ENCODE data around the gene ALMS1. TPM values are rescaled to one million over a fixed set of nuclear protein-coding genes. Genes with fewer than 3 reads are reported as not detected.

Gene ALMS1
- total RNA-seq, 1 donor from 2014 or later = 12.8 TPM

DNA sequence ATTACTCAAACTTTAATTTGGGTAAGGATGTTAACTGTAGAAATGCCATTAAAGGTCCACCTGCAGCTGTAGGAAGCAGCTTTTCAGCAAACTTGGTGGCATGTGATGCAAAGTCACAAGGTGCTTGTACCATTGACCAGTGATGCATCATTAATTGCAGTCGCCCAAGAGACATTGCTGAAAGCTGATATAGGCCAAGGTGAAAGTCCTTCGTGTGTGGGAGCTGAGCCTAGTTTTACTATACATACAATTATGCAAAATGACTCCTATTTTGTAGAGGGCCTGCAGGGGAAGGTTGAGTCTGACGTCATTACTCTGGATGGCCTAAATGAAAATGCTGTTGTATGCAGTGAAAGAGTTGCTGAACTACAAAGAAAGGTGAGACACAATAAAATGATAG is 40.5 kb downstream of the ALMS1 start:
- Histone ChIP-seq H3K9me3 (no peaks in the 10 kb centered on the region), H3K4me3 (no peak overlapping the region), H3K27ac (no peak overlapping the region), H3K36me3 (peaks cover 0 to 10% of the 10 kb centered on the region in 2 donors), H3K27me3 (no peaks in the 10 kb centered on the region), H3K4me1 (no peaks in the 10 kb centered on the region)
- intact Hi-C loops (cut with DNase I) = no loop called here
- no peak for DNase-seq (ENCODE audit: low spot score in 2 of 2)
- TF ChIP-seq, protein P1, sequence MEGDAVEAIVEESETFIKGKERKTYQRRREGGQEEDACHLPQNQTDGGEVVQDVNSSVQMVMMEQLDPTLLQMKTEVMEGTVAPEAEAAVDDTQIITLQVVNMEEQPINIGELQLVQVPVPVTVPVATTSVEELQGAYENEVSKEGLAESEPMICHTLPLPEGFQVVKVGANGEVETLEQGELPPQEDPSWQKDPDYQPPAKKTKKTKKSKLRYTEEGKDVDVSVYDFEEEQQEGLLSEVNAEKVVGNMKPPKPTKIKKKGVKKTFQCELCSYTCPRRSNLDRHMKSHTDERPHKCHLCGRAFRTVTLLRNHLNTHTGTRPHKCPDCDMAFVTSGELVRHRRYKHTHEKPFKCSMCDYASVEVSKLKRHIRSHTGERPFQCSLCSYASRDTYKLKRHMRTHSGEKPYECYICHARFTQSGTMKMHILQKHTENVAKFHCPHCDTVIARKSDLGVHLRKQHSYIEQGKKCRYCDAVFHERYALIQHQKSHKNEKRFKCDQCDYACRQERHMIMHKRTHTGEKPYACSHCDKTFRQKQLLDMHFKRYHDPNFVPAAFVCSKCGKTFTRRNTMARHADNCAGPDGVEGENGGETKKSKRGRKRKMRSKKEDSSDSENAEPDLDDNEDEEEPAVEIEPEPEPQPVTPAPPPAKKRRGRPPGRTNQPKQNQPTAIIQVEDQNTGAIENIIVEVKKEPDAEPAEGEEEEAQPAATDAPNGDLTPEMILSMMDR (IDR thresholded peaks at IDR 0.05) = no peak

- Histone ChIP-seq H3K9me3 (peaks cover 0 to 26% of the 10 kb centered on the region in 2 donors), H3K4me1 (no peaks in the 10 kb centered on the region), H3K27me3 (no peaks in the 10 kb centered on the region), H3K36me3 (peaks cover 28 to 74% of the 10 kb centered on the region in 2 donors), H3K4me3 (no peak overlapping the region), H3K27ac (no peak overlapping the region)
- TF ChIP-seq, protein P1 (IDR thresholded peaks at IDR 0.05) = no peak
- intact Hi-C loops (cut with DNase I) = no loop called here
- DNase-seq (ENCODE audit: low spot score in 2 of 2) = no peak
Observed at GRCh38 chr2:73436019-73436418, 50.4 kb downstream of the ALMS1 start.

DNA sequence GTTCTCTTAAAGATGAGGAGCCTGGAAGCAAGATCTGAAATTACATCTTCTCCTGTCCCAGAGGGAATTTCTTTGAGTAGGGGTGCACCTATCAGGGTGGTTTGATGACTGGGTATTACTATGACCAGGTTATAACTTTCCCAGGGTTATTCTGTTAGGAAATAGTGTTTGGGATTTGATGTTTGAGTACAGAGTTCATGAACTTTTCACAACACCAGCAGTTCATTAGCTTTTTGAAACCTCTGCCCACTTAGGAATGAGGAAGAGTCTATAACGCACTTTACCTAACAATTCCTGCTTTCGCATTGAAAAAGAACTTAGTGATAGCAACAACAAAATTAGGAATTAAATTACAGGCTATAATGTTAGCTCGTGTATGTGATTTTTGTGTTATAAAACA is 58.6 kb downstream of the ALMS1 start:
- no peaks in the 10 kb centered on the region for H3K4me1 ChIP-seq
- intact Hi-C loops (cut with DNase I) = no loop called here

GRCh38 chr2:73448856-73449255 is 63.2 kb downstream of the ALMS1 start:
- no peaks in the 10 kb centered on the region for H3K27me3 ChIP-seq
- no peaks in the 10 kb centered on the region for H3K4me1 ChIP-seq
- peaks cover 0 to 2% of the 10 kb centered on the region in 2 donors for H3K9me3 ChIP-seq
- H3K36me3 ChIP-seq = peaks cover 23 to 64% of the 10 kb centered on the region in 2 donors
- intact Hi-C loops (cut with DNase I) = no loop called here
- TF ChIP-seq, protein P1 (IDR thresholded peaks at IDR 0.05) = no peak
- no peak overlapping the region for H3K4me3 ChIP-seq
- DNase-seq (ENCODE audit: low spot score in 2 of 2) = no peak
- no peak overlapping the region for H3K27ac ChIP-seq

More for the DNA sequence above, 58.6 kb downstream of the ALMS1 start:
- Histone ChIP-seq H3K4me3 (no peak overlapping the region), H3K27me3 (no peaks in the 10 kb centered on the region), H3K36me3 (peaks cover 17 to 60% of the 10 kb centered on the region in 2 donors), H3K27ac (no peak overlapping the region), H3K9me3 (no peaks in the 10 kb centered on the region)
- TF ChIP-seq, protein P1 (IDR thresholded peaks at IDR 0.05) = no peak
- DNase-seq (ENCODE audit: low spot score in 2 of 2) = no peak

GRCh38 chr2:73449404-73449803 is 63.8 kb downstream of the ALMS1 start:
- Histone ChIP-seq H3K9me3 (peaks cover 0 to 7% of the 10 kb centered on the region in 2 donors), H3K36me3 (peaks cover 23 to 69% of the 10 kb centered on the region in 2 donors), H3K4me1 (no peaks in the 10 kb centered on the region), H3K4me3 (no peak overlapping the region), H3K27ac (no peak overlapping the region), H3K27me3 (no peaks in the 10 kb centered on the region)
- intact Hi-C loops (cut with DNase I) = no loop called here
- TF ChIP-seq, protein P1 (IDR thresholded peaks at IDR 0.05) = no peak
- DNase-seq (ENCODE audit: low spot score in 2 of 2) = no peak
